Trophoblast cell (in vitro differentiated cells and primary cell): Measurements from ENCODE around the gene FCRLB.
"Not testable (repeated sequence)": the region's sequence is repeated elsewhere in the genome, so short reads cannot be mapped to it uniquely, and the experiment has no call there.

Source experiments
- DNase-seq, 2 donors: peaks; one replicate each; pipeline ENCODE4 v3.0.0-alpha.2; 2016
- H2AFZ ChIP-seq: 2 replicates; pipeline ENCODE4 v1.6.1; 2013; ENCODE audit warnings: low read length, moderate library complexity, mild to moderate bottlenecking; ENCODE audit not compliant: insufficient read depth, poor library complexity
- H2AK5ac ChIP-seq: 2 replicates; pipeline ENCODE4 v1.6.1; 2013; ENCODE audit warnings: mild to moderate bottlenecking, low read length
- H2BK120ac ChIP-seq: 2 replicates; pipeline ENCODE4 v1.6.1; 2013; ENCODE audit warnings: low read length, mild to moderate bottlenecking, moderate library complexity; ENCODE audit not compliant: insufficient read depth, poor library complexity
- H2BK12ac ChIP-seq: 2 replicates; pipeline ENCODE4 v1.6.1; 2013; ENCODE audit warnings: mild to moderate bottlenecking, low read length, moderate library complexity
- H2BK5ac ChIP-seq: 2 replicates; pipeline ENCODE4 v1.6.1; 2013; ENCODE audit warnings: low read length, low read depth, moderate library complexity, mild to moderate bottlenecking; ENCODE audit not compliant: poor library complexity
- H3K14ac ChIP-seq: 2 replicates; pipeline ENCODE4 v1.6.1; 2013; ENCODE audit warnings: mild to moderate bottlenecking, low read length
- H3K18ac ChIP-seq: 2 replicates; pipeline ENCODE4 v1.6.1; 2013; ENCODE audit warnings: mild to moderate bottlenecking, low read length
- H3K23ac ChIP-seq: 2 replicates; pipeline ENCODE4 v1.6.1; 2013; ENCODE audit warnings: low read length
- H3K27ac ChIP-seq: 2 replicates; pipeline ENCODE4 v1.5.1; 2013; ENCODE audit warnings: low read depth, mild to moderate bottlenecking, inconsistent platforms, low read length, moderate library complexity
- H3K27me3 ChIP-seq: 2 replicates; pipeline ENCODE4 v1.6.1; 2013; ENCODE audit warnings: inconsistent platforms, mild to moderate bottlenecking, low read length, moderate library complexity; ENCODE audit not compliant: insufficient read depth
- H3K36me3 ChIP-seq, 2 experiments: 1 replicate in 1 of 2; 2 replicates in 1 of 2; pipeline ENCODE4 v1.6.1; 2013; ENCODE audit warnings: low read length in 2 of 2, mild to moderate bottlenecking in 2 of 2, moderate library complexity in 1 of 2; ENCODE audit not compliant: insufficient read depth in 2 of 2, control insufficient read depth in 1 of 2
- H3K4ac ChIP-seq: 2 replicates; pipeline ENCODE4 v1.6.1; 2013; ENCODE audit warnings: low read depth, mild to moderate bottlenecking, low read length, moderate library complexity
- H3K4me1 ChIP-seq, 2 experiments: 1 replicate in 1 of 2; 2 replicates in 1 of 2; pipeline ENCODE4 v1.6.1; 2013; ENCODE audit warnings: low read length in 2 of 2, mild to moderate bottlenecking in 2 of 2, moderate library complexity in 1 of 2; ENCODE audit not compliant: insufficient read depth in 2 of 2, control insufficient read depth in 1 of 2
- H3K4me2 ChIP-seq: 2 replicates; pipeline ENCODE4 v1.6.1; 2013; ENCODE audit warnings: inconsistent platforms, mild to moderate bottlenecking, low read length, moderate library complexity
- H3K4me3 ChIP-seq: 2 replicates; pipeline ENCODE4 v1.5.1; 2013; ENCODE audit warnings: mild to moderate bottlenecking, low read depth, low read length, inconsistent platforms
- H3K79me1 ChIP-seq: one replicate; pipeline ENCODE4 v1.6.1; 2013; ENCODE audit warnings: low read length
- H3K79me2 ChIP-seq: 2 replicates; pipeline ENCODE4 v1.6.1; 2013; ENCODE audit warnings: low read length, mild to moderate bottlenecking; ENCODE audit not compliant: control insufficient read depth, insufficient read depth, poor library complexity
- H3K9ac ChIP-seq: 2 replicates; pipeline ENCODE4 v1.6.1; 2013; ENCODE audit warnings: mild to moderate bottlenecking, low read length
- H3K9me3 ChIP-seq: 2 replicates; pipeline ENCODE4 v1.6.1; 2013; ENCODE audit warnings: low read depth, mild to moderate bottlenecking, control low read depth, inconsistent platforms, low read length; ENCODE audit not compliant: insufficient read depth
- H4K12ac ChIP-seq: 2 replicates; pipeline ENCODE4 v1.6.1; 2013; ENCODE audit warnings: low read depth, mild to moderate bottlenecking, low read length, moderate library complexity
- H4K8ac ChIP-seq: 2 replicates; pipeline ENCODE4 v1.6.1; 2013; ENCODE audit warnings: low read depth, mild to moderate bottlenecking, low read length, moderate library complexity
- H4K91ac ChIP-seq: one replicate; pipeline ENCODE4 v1.6.1; 2013; ENCODE audit warnings: low read depth, mild to moderate bottlenecking, low read length, moderate library complexity
- WGBS: extraction: QIAGEN DNeasy Blood & Tissue Kit; methylation state at CpG from one replicate; pipeline ENCODE4 v1.1.7; 2013; ENCODE audit warnings: missing lambda C conversion rate; ENCODE audit not compliant: insufficient read length, insufficient coverage; ENCODE audit errors: extremely low coverage; 5-methylcytosine and 5-hydroxymethylcytosine counted together

The FCRLB gene

GRCh38 chr1:161688946-161689345 lies 32.4 kb upstream of the FCRLB start:
- WGBS: no CpG with 5 or more reads among the region's 3 CpGs
- Histone ChIP-seq H3K4me1 (no peaks in the 10 kb centered on the region), H4K12ac (no peak overlapping the region)

GRCh38 chr1:161691846-161692245 lies 29.5 kb upstream of the FCRLB start:
- Histone ChIP-seq H3K4me2 (no peak overlapping the region), H2BK5ac (no peak overlapping the region), H3K79me2 (no peaks in the 10 kb centered on the region), H3K23ac (no peak overlapping the region), H2AFZ (no peak overlapping the region), H3K9ac (no peak overlapping the region), H3K18ac (no peak overlapping the region), H4K12ac (no peak overlapping the region), H3K4me1 (no peaks in the 10 kb centered on the region), H3K36me3 (no peaks in the 10 kb centered on the region), H3K9me3 (peaks cover 2% of the 10 kb centered on the region), H3K4ac (no peak overlapping the region), H4K91ac (no peak overlapping the region), H3K27ac (no peak overlapping the region), H3K27me3 (no peaks in the 10 kb centered on the region), H3K4me3 (no peak overlapping the region), H3K14ac (no peak overlapping the region), H2BK120ac (no peak overlapping the region), H2AK5ac (no peak overlapping the region), H3K79me1 (no peaks in the 10 kb centered on the region), H2BK12ac (no peak overlapping the region), H4K8ac (no peak overlapping the region)
- WGBS: no CpG with 5 or more reads among the region's 3 CpGs
- DNase-seq: no peak

More at GRCh38 chr1:161688946-161689345, 32.4 kb upstream of the FCRLB start:
- Histone ChIP-seq H3K4ac (no peak overlapping the region), H3K79me2 (no peaks in the 10 kb centered on the region), H3K14ac (no peak overlapping the region), H3K9ac (no peak overlapping the region), H4K8ac (no peak overlapping the region), H2BK120ac (no peak overlapping the region), H3K4me3 (no peak overlapping the region), H3K36me3 (no peaks in the 10 kb centered on the region), H3K4me2 (no peak overlapping the region), H3K27me3 (no peaks in the 10 kb centered on the region), H3K18ac (no peak overlapping the region), H3K23ac (no peak overlapping the region), H2BK12ac (no peak overlapping the region), H2AFZ (no peak overlapping the region), H3K9me3 (peaks cover 2% of the 10 kb centered on the region), H3K27ac (no peak overlapping the region), H2AK5ac (no peak overlapping the region), H4K91ac (no peak overlapping the region), H2BK5ac (no peak overlapping the region), H3K79me1 (no peaks in the 10 kb centered on the region)
- no peak for DNase-seq

GRCh38 chr1:161693020-161693712 lies 28.2 kb upstream of the FCRLB start:
- not testable (repeated sequence) for H3K27ac ChIP-seq, H3K79me1 ChIP-seq, H3K4me3 ChIP-seq, H3K4me1 ChIP-seq, H3K4ac ChIP-seq, H3K18ac ChIP-seq, H2BK120ac ChIP-seq, H3K14ac ChIP-seq, H3K79me2 ChIP-seq, H3K9me3 ChIP-seq, H3K36me3 ChIP-seq, H2BK12ac ChIP-seq, H4K8ac ChIP-seq, H2BK5ac ChIP-seq, DNase-seq, H2AFZ ChIP-seq, H3K23ac ChIP-seq, H2AK5ac ChIP-seq, H3K4me2 ChIP-seq, H4K12ac ChIP-seq, H3K27me3 ChIP-seq, H3K9ac ChIP-seq, H4K91ac ChIP-seq
- WGBS: no CpG with 5 or more reads among the region's 14 CpGs

GRCh38 chr1:161698302-161698701 lies 23.0 kb upstream of the FCRLB start:
- H3K4me3 ChIP-seq, H3K18ac ChIP-seq, H3K4me1 ChIP-seq, H3K27ac ChIP-seq, H4K12ac ChIP-seq, H3K27me3 ChIP-seq, H2BK12ac ChIP-seq, H3K9me3 ChIP-seq, DNase-seq, H3K4ac ChIP-seq, H3K79me2 ChIP-seq, H4K91ac ChIP-seq, H3K14ac ChIP-seq, H3K36me3 ChIP-seq, H2AFZ ChIP-seq, H2AK5ac ChIP-seq, H3K9ac ChIP-seq, H3K4me2 ChIP-seq, H3K23ac ChIP-seq, H2BK120ac ChIP-seq, H3K79me1 ChIP-seq, H4K8ac ChIP-seq, H2BK5ac ChIP-seq: not testable (repeated sequence)
- no CpG with 5 or more reads among the region's 2 CpGs for WGBS
